Measurements from ENCODE around the gene NCKAP5. TPM values are rescaled to one million over a fixed set of nuclear protein-coding genes. Genes with fewer than 3 reads are reported as not detected.

NCKAP5 gene
- total and polyA plus RNA-seq, 2 of the 13 experiments (the other 11 are each of a cell fraction or from before 2014, with no cell fraction given): 0.01 TPM; not detected in 1

DNA sequence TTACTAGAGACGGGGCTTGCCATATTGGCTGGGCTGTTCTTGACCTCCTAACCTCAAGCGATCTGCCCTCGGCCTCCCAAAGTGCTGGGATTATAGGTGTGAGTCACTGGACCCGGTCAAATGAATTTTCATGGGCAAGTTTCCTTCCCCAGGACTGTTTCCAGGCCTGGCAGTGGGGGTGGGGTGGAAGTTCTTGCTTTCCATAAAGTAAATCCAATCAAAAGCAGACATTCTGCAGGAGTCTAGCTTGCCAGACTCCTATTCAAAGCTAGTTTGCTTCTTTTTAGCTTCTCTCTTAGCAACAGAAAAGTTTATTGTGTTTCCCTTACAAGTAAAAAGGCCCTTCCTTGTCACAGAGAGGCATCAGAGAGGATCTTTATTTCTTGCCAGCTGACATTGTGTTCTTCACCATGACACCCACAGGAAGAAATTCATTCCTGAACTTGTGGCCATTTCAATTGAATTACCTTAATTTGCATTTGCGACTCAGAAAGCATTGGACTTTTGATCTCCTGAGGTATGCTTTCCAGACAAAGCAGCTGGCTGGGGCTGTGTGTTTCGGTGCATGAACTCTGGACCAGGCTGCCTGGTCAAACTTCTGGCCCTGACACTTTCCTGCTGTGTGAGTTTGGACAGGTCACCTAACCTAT is 936.1 kb downstream of the NCKAP5 start (continued):
- TF ChIP-seq MAZ (IDR thresholded peaks at IDR 0.05; ENCODE audit: borderline replicate concordance, low read depth, low read length) (no peak), MAZ (CRISPR knock-in tag; IDR thresholded peaks at IDR 0.05; ENCODE audit: low read depth) (no peak), POLR2AphosphoS2 (IDR thresholded peaks at IDR 0.05; ENCODE audit: low read depth, low read length) (no peak), ZNF101 (CRISPR knock-in tag; IDR thresholded peaks at IDR 0.05; ENCODE audit: borderline replicate concordance, low read depth) (no peak), ISL2 (CRISPR knock-in tag; IDR thresholded peaks at IDR 0.05) (no peak), ZNF597 (CRISPR knock-in tag; IDR thresholded peaks at IDR 0.05) (no peak), RBFOX2 (IDR thresholded peaks at IDR 0.05; ENCODE audit: low read depth, low read length) (no peak), GATAD1 (CRISPR knock-in tag; IDR thresholded peaks at IDR 0.05) (no peak), ZNF180 (CRISPR knock-in tag; IDR thresholded peaks at IDR 0.05; ENCODE audit: borderline replicate concordance, low read depth) (no peak), HES4 (CRISPR knock-in tag; IDR thresholded peaks at IDR 0.05; ENCODE audit: borderline replicate concordance) (no peak), ZKSCAN1 (IDR thresholded peaks at IDR 0.05; ENCODE audit: low read length) (no peak), POLR2A (IDR thresholded peaks at IDR 0.05; ENCODE audit: insufficient read depth in 1 of 2, low read depth in 2 of 2, low read length in 2 of 2) (no peak), IKZF1 (IDR thresholded peaks at IDR 0.05) (no peak), ZFX (CRISPR knock-in tag; IDR thresholded peaks at IDR 0.05; ENCODE audit: low read depth) (peak; percentile 26; the same call in 1 of the 2 replicates), ZNF414 (CRISPR knock-in tag; IDR thresholded peaks at IDR 0.05) (no peak), ASH2L (IDR thresholded peaks at IDR 0.05; ENCODE audit: insufficient read length, low read depth, low read length) (peak; percentile 66), ZNF17 (CRISPR knock-in tag; IDR thresholded peaks at IDR 0.05) (no peak), DNMT3B (CRISPR knock-in tag; conservative IDR thresholded peaks at IDR 0.05) (no peak), NFYC (CRISPR knock-in tag; IDR thresholded peaks at IDR 0.05) (no peak), MXD3 (CRISPR knock-in tag; IDR thresholded peaks at IDR 0.05) (no peak), ISX (CRISPR knock-in tag; conservative IDR thresholded peaks at IDR 0.05) (no peak), GTF2F1 (IDR thresholded peaks at IDR 0.05; ENCODE audit: low read length) (no peak), ZNF446 (CRISPR knock-in tag; IDR thresholded peaks at IDR 0.05) (no peak)
- TF ChIP-seq, protein P1, sequence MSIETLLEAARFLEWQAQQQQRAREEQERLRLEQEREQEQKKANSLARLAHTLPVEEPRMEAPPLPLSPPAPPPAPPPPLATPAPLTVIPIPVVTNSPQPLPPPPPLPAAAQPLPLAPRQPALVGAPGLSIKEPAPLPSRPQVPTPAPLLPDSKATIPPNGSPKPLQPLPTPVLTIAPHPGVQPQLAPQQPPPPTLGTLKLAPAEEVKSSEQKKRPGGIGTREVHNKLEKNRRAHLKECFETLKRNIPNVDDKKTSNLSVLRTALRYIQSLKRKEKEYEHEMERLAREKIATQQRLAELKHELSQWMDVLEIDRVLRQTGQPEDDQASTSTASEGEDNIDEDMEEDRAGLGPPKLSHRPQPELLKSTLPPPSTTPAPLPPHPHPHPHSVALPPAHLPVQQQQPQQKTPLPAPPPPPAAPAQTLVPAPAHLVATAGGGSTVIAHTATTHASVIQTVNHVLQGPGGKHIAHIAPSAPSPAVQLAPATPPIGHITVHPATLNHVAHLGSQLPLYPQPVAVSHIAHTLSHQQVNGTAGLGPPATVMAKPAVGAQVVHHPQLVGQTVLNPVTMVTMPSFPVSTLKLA (IDR thresholded peaks at IDR 0.05): no peak
- TF ChIP-seq, protein P2, sequence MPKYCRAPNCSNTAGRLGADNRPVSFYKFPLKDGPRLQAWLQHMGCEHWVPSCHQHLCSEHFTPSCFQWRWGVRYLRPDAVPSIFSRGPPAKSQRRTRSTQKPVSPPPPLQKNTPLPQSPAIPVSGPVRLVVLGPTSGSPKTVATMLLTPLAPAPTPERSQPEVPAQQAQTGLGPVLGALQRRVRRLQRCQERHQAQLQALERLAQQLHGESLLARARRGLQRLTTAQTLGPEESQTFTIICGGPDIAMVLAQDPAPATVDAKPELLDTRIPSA (CRISPR knock-in tag; IDR thresholded peaks at IDR 0.05; ENCODE audit: borderline replicate concordance): no peak
- TF ChIP-seq, protein P3, sequence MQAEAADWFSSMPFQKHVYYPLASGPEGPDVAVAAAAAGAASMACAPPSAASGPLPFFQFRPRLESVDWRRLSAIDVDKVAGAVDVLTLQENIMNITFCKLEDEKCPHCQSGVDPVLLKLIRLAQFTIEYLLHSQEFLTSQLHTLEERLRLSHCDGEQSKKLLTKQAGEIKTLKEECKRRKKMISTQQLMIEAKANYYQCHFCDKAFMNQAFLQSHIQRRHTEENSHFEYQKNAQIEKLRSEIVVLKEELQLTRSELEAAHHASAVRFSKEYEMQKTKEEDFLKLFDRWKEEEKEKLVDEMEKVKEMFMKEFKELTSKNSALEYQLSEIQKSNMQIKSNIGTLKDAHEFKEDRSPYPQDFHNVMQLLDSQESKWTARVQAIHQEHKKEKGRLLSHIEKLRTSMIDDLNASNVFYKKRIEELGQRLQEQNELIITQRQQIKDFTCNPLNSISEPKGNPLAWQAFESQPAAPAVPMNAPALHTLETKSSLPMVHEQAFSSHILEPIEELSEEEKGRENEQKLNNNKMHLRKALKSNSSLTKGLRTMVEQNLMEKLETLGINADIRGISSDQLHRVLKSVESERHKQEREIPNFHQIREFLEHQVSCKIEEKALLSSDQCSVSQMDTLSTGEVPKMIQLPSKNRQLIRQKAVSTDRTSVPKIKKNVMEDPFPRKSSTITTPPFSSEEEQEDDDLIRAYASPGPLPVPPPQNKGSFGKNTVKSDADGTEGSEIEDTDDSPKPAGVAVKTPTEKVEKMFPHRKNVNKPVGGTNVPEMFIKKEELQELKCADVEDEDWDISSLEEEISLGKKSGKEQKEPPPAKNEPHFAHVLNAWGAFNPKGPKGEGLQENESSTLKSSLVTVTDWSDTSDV (CRISPR knock-in tag; IDR thresholded peaks at IDR 0.05): no peak

All from HepG2 (cell line).